ENCODE data around the gene RPS18. TPM values are rescaled to one million over a fixed set of nuclear protein-coding genes. Genes with fewer than 3 reads are reported as not detected.
A peak's percentile ranks its signal among the peaks of the same experiment; 100 is the strongest.
"Not testable (repeated sequence)": the region's sequence is repeated elsewhere in the genome, so short reads cannot be mapped to it uniquely, and the experiment has no call there.

RPS18 gene
- total and polyA plus RNA-seq, 10 of the 15 experiments (the other 5 are each of a cell fraction or from before 2014, with no cell fraction given), result 4,228 to 20,828 (median 7,406) TPM

DNA sequence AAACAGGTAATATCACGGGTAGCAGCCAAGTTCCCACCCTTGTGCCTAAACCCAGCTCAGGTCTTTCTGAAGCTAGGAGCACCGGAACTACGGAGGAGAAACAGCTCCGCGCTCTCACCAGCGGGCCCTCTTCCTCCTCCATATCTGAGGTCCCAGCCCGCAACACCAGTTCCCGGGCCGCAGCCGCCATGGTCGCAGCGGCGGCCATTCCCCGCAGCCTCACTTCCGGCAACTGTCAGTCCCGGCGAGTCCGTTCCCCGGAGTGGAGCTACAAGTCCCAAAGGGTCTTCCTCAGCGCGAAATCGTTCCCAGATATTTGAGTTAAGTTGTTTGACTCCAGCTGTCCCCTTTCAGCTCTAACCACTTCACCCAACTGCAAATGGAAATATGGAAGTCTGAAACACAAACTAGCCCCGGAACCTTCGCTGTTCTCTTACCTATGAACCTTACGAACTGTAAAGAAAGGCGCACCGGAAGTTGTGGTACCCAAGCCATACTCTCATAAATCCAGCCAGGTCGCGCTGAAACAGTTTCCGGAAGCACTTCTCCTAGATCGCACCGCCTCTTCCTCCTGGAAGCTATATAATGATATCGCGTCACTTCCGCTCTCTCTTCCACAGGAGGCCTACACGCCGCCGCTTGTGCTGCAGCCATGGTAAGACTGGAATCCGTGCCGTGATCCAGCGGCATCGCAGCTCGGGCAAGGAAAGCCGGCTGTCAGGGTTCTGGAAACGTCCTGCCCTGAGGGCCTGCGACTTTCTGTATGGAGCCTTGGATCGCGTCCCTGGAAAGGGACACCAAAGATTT, at the start of gene RPS18, which contains the start of gene VPS52 (continued):
- TF ChIP-seq MLLT1 (IDR thresholded peaks at IDR 0.05) (peak; percentile 85), FOS (IDR thresholded peaks at IDR 0.05; ENCODE audit: borderline replicate concordance, extremely low read depth, insufficient read length) (no peak), GABPA (IDR thresholded peaks at IDR 0.05; ENCODE audit: low read depth) (no peak), CBX3 (IDR thresholded peaks at IDR 0.05; ENCODE audit: borderline replicate concordance, low read depth) (no peak)
- TF ChIP-seq, protein P1, sequence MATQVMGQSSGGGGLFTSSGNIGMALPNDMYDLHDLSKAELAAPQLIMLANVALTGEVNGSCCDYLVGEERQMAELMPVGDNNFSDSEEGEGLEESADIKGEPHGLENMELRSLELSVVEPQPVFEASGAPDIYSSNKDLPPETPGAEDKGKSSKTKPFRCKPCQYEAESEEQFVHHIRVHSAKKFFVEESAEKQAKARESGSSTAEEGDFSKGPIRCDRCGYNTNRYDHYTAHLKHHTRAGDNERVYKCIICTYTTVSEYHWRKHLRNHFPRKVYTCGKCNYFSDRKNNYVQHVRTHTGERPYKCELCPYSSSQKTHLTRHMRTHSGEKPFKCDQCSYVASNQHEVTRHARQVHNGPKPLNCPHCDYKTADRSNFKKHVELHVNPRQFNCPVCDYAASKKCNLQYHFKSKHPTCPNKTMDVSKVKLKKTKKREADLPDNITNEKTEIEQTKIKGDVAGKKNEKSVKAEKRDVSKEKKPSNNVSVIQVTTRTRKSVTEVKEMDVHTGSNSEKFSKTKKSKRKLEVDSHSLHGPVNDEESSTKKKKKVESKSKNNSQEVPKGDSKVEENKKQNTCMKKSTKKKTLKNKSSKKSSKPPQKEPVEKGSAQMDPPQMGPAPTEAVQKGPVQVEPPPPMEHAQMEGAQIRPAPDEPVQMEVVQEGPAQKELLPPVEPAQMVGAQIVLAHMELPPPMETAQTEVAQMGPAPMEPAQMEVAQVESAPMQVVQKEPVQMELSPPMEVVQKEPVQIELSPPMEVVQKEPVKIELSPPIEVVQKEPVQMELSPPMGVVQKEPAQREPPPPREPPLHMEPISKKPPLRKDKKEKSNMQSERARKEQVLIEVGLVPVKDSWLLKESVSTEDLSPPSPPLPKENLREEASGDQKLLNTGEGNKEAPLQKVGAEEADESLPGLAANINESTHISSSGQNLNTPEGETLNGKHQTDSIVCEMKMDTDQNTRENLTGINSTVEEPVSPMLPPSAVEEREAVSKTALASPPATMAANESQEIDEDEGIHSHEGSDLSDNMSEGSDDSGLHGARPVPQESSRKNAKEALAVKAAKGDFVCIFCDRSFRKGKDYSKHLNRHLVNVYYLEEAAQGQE (IDR thresholded peaks at IDR 0.05; ENCODE audit: low read depth, low read length), result peak; percentile 35; the same call in 1 of the 2 replicates
- TF ChIP-seq, protein P2, sequence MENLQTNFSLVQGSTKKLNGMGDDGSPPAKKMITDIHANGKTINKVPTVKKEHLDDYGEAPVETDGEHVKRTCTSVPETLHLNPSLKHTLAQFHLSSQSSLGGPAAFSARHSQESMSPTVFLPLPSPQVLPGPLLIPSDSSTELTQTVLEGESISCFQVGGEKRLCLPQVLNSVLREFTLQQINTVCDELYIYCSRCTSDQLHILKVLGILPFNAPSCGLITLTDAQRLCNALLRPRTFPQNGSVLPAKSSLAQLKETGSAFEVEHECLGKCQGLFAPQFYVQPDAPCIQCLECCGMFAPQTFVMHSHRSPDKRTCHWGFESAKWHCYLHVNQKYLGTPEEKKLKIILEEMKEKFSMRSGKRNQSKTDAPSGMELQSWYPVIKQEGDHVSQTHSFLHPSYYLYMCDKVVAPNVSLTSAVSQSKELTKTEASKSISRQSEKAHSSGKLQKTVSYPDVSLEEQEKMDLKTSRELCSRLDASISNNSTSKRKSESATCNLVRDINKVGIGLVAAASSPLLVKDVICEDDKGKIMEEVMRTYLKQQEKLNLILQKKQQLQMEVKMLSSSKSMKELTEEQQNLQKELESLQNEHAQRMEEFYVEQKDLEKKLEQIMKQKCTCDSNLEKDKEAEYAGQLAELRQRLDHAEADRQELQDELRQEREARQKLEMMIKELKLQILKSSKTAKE (IDR thresholded peaks at IDR 0.05; ENCODE audit: low read depth, poor library complexity, severe bottlenecking), result peak; percentile 88

GRCh38 chr6:33226503-33227120, 45.3 kb upstream of the RPS18 start:
- ATAC-seq; POLR2A ChIA-PET; H3K36me3 ChIP-seq (ENCODE audit: control insufficient read depth in 2 of 2, insufficient read depth in 2 of 2, low read length in 1 of 2); H2AFZ ChIP-seq (ENCODE audit: control insufficient read depth, low read depth, low read length); intact Hi-C loops (cut with micrococcal nuclease; ENCODE audit: unreplicated experiment); H3K9ac ChIP-seq (ENCODE audit: control insufficient read depth, insufficient read depth, low read length); H3K9me3 ChIP-seq (replicated peaks; ENCODE audit: control insufficient read depth, insufficient read depth, low read length); H3K27me3 ChIP-seq (replicated peaks in 1 of 2; ENCODE audit: control insufficient read depth in 2 of 2, insufficient read depth in 2 of 2, low read length in 1 of 2); H3K79me2 ChIP-seq (ENCODE audit: control insufficient read depth, insufficient read depth, low read length); H3K27ac ChIP-seq (ENCODE audit: control insufficient read depth, insufficient read depth); RAD21 ChIA-PET (ENCODE audit: unreplicated experiment); in situ Hi-C loops (cut with MboI); DNase-seq (ENCODE audit: low read depth, low spot score); H4K20me1 ChIP-seq (ENCODE audit: control insufficient read depth, insufficient read depth); H3K4me2 ChIP-seq (ENCODE audit: control insufficient read depth, insufficient read depth); BruUV-seq (replicated peaks); H3K4me3 ChIP-seq; FAIRE-seq; H3K4me1 ChIP-seq (ENCODE audit: control insufficient read depth, insufficient read depth, low read length): not testable (repeated sequence)
- 54% methylated on average over 12 of the region's 14 CpGs for WGBS (ENCODE audit: insufficient coverage, insufficient replicate concordance, low lambda C conversion rate, missing lambda C conversion rate)
- ChIA-PET CTCF (interaction anchor here (0.8 to 1.6 kb wide), 4 partner anchors 18 to 73 kb away, joined by 4 to 6 read pairs (median 4); partner anchors contain the start of gene RING1), SMC1A (ENCODE audit: uncharacterized antibody, unreplicated experiment) (interaction anchor here (1.2 kb wide), 1 partner anchor 29 kb away, joined by 5 read pairs; no protein-coding TSS in a partner anchor)
